GM13976 (cell line): ENCODE measurements around the gene CDK14.

ENCODE experiments used
- DNase-seq: peaks from one replicate; pipeline ENCODE4 v3.0.0; 2012; ENCODE audit warnings: low spot score
- CTCF ChIP-seq: IDR thresholded peaks from 2 replicates; pipeline ENCODE4 v1.5.1; 2012; ENCODE audit warnings: borderline replicate concordance, mild to moderate bottlenecking; ENCODE audit not compliant: insufficient read depth; ENCODE audit errors: extremely low read depth, missing control alignments, control extremely low read depth
- in situ Hi-C: fragments of 300-500 bp; cut with MboI; formaldehyde crosslinking; loops from one replicate; pipeline ENCODE4 v1.12.0; 2022; ENCODE audit warnings: low sequenced_read_pairs, mixed read lengths, inconsistent platforms; ENCODE audit not compliant: unreplicated experiment

CDK14 gene

GRCh38 chr7:90988996-90989765 lies 393.1 kb downstream of the CDK14 start:
- no peak for DNase-seq
- in situ Hi-C loops = no loop called here
- no peak for TF ChIP-seq CTCF

GRCh38 chr7:90994121-90994520 lies 398.0 kb downstream of the CDK14 start:
- DNase-seq = no peak
- in situ Hi-C loops = no loop called here
- TF ChIP-seq CTCF = no peak

- no peak for DNase-seq
- no peak for TF ChIP-seq CTCF
- in situ Hi-C loops = no loop called here
Observed at GRCh38 chr7:90994601-90995000, 398.5 kb downstream of the CDK14 start.

GRCh38 chr7:90995996-90996395 lies 399.9 kb downstream of the CDK14 start:
- TF ChIP-seq CTCF = no peak
- no peak for DNase-seq
- in situ Hi-C loops = no loop called here

- in situ Hi-C loops = no loop called here
- DNase-seq = no peak
- TF ChIP-seq CTCF = no peak
Observed at GRCh38 chr7:90999989-91000979, 404.2 kb downstream of the CDK14 start.

GRCh38 chr7:91005024-91005423 lies 408.9 kb downstream of the CDK14 start:
- no peak for DNase-seq
- TF ChIP-seq CTCF = no peak
- in situ Hi-C loops = no loop called here
